H1 (cell line): ENCODE results near the gene INPP4B.

ENCODE experiments used
- BACH1 ChIP-seq: IDR thresholded peaks from 2 replicates; pipeline ENCODE4 v1.6.1; 2012; ENCODE audit warnings: low read length, improper control_type of control experiment
- POLR2A ChIP-seq, 2 experiments: IDR thresholded peaks; 1 replicate in 1 of 2; 2 replicates in 1 of 2; pipeline ENCODE4 v1.6.1; 2011; ENCODE audit warnings: low read depth in 2 of 2, low read length in 2 of 2, mild to moderate bottlenecking in 2 of 2; ENCODE audit errors: control extremely low read depth in 1 of 2
- TF ChIP-seq, protein P1 (sequence below): IDR thresholded peaks from 2 replicates; pipeline ENCODE4 v1.6.1; 2012; ENCODE audit warnings: inconsistent platforms

DNA sequence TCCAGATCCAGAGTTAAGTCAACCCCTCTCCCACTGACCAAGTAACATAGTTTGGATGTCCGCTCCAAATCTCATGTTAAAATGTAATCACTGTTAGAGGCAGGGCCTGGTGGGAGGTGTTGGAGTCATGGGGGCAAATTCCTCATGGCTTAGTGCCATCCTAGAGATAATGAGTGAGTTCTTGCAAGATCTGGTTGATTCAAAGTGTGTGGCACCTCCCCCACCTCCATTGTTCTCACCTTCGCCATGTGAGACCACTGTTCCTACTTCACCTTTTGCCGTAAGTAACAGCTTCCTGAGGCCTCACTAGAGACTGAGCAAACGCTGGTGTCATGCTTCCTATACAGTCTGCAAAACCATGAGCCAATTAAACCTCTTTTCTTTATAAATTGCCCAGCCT lies 548.8 kb downstream of the INPP4B start:
- no peak for TF ChIP-seq POLR2A (IDR thresholded peaks at IDR 0.05; ENCODE audit: control extremely low read depth in 1 of 2, low read depth in 2 of 2, low read length in 2 of 2)
- TF ChIP-seq, protein P1, sequence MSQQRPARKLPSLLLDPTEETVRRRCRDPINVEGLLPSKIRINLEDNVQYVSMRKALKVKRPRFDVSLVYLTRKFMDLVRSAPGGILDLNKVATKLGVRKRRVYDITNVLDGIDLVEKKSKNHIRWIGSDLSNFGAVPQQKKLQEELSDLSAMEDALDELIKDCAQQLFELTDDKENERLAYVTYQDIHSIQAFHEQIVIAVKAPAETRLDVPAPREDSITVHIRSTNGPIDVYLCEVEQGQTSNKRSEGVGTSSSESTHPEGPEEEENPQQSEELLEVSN, result no peak
- no peak for TF ChIP-seq BACH1
